Activated CD4-positive, alpha-beta T cell treated with anti-CD3 and anti-CD28 coated beads, Interleukin-2, Interleukin-4, amounts not matched to agents 100 ng/mL and 50 ng/mL, durations not matched to agents 16 hours and 8 hours (primary cell): ENCODE measurements around the gene OPRM1.
"Not testable (repeated sequence)": the region's sequence is repeated elsewhere in the genome, so short reads cannot be mapped to it uniquely, and the experiment has no call there.

Experiments
- DNase-seq: peaks from one replicate; pipeline ENCODE4 v3.0.0-alpha.2; 2020; ENCODE audit warnings: low spot score

The OPRM1 gene

GRCh38 chr6:154143753-154144152 lies 104.7 kb downstream of the OPRM1 start:
- DNase-seq = no peak

GRCh38 chr6:154154389-154154967 lies 115.4 kb downstream of the OPRM1 start:
- peak; percentile 56 for DNase-seq

GRCh38 chr6:154156135-154156896 lies 117.3 kb downstream of the OPRM1 start:
- peak; percentile 68 for DNase-seq

- DNase-seq = no peak
Measured at GRCh38 chr6:154157082-154157481, 118.0 kb downstream of the OPRM1 start.

GRCh38 chr6:154157706-154158105 lies 118.7 kb downstream of the OPRM1 start:
- no peak for DNase-seq

- DNase-seq = no peak
Measured at GRCh38 chr6:154159126-154159525, 120.1 kb downstream of the OPRM1 start.

GRCh38 chr6:154161689-154162088 lies 122.6 kb downstream of the OPRM1 start:
- peak; percentile 33 for DNase-seq

- no peak for DNase-seq
Measured at GRCh38 chr6:154164397-154164796, 125.4 kb downstream of the OPRM1 start.

- no peak for DNase-seq
Measured at GRCh38 chr6:154165478-154165877, 126.4 kb downstream of the OPRM1 start.

- no peak for DNase-seq
Measured at GRCh38 chr6:154166140-154166539, 127.1 kb downstream of the OPRM1 start.

- no peak for DNase-seq
Measured at GRCh38 chr6:154167126-154167525, 128.1 kb downstream of the OPRM1 start.

GRCh38 chr6:154169193-154169847 lies 130.3 kb downstream of the OPRM1 start:
- DNase-seq = peak; percentile 39

GRCh38 chr6:154170106-154170505 lies 131.1 kb downstream of the OPRM1 start:
- no peak for DNase-seq

GRCh38 chr6:154172393-154172792 lies 133.4 kb downstream of the OPRM1 start:
- not testable (repeated sequence) for DNase-seq

- no peak for DNase-seq
Measured at GRCh38 chr6:154179434-154179833, 140.4 kb downstream of the OPRM1 start.

GRCh38 chr6:154187203-154187602 lies 148.2 kb downstream of the OPRM1 start:
- no peak for DNase-seq

- DNase-seq = no peak
Measured at GRCh38 chr6:154187714-154188113, 148.7 kb downstream of the OPRM1 start.

GRCh38 chr6:154196333-154196885 lies 157.4 kb downstream of the OPRM1 start:
- DNase-seq = no peak

- peak; percentile 3 for DNase-seq
Measured at GRCh38 chr6:154197196-154197860, 158.3 kb downstream of the OPRM1 start.

- DNase-seq = not testable (repeated sequence)
Measured at GRCh38 chr6:154201688-154202087, 162.6 kb downstream of the OPRM1 start.

GRCh38 chr6:154202339-154202738 lies 163.3 kb downstream of the OPRM1 start:
- DNase-seq = no peak

GRCh38 chr6:154202958-154203357 lies 163.9 kb downstream of the OPRM1 start:
- no peak for DNase-seq
